IPS-18a (cell line): Measurements from ENCODE around the gene ANO2.

ENCODE experiments used
- H3K27ac ChIP-seq: one replicate; pipeline ENCODE4 v1.5.1; 2013; ENCODE audit warnings: low read length
- H3K27me3 ChIP-seq: one replicate; pipeline ENCODE4 v1.6.1; 2013; ENCODE audit warnings: mild to moderate bottlenecking, low read length; ENCODE audit not compliant: control insufficient read depth, insufficient read depth
- H3K36me3 ChIP-seq: one replicate; pipeline ENCODE4 v1.6.1; 2013; ENCODE audit warnings: low read depth, low read length; ENCODE audit not compliant: control insufficient read depth
- H3K4me1 ChIP-seq: one replicate; pipeline ENCODE4 v1.6.1; 2013; ENCODE audit warnings: low read depth, low read length; ENCODE audit not compliant: control insufficient read depth
- H3K4me3 ChIP-seq: one replicate; pipeline ENCODE4 v1.5.1; 2013; ENCODE audit warnings: low read length
- H3K9ac ChIP-seq: one replicate; pipeline ENCODE4 v1.6.1; 2013; ENCODE audit warnings: mild to moderate bottlenecking, low read length, moderate library complexity
- H3K9me3 ChIP-seq: one replicate; pipeline ENCODE4 v1.6.1; 2013; ENCODE audit warnings: low read depth, low read length; ENCODE audit not compliant: control insufficient read depth

The ANO2 gene

DNA sequence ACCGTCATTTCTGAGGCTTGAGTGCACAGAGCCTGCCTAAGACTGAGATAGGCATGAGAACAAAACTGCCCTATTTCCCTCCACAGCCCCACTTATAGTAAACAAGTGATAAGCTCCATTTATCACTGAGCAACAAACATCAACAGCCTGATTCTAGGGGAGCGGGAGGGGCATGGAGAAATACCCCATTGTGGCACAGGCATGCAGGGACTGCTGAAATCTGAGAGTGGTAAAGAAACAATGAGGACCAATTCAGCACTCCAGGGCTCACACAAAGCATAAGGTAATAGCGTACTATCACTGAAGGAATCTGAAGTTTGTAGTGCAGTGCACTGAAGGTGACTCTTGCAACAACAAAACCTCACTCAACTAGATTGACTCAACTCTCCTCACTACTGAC lies 186.7 kb downstream of the ANO2 start:
- no peaks in the 10 kb centered on the region for H3K36me3 ChIP-seq
- H3K4me3 ChIP-seq = no peak overlapping the region
- peaks cover 8% of the 10 kb centered on the region for H3K4me1 ChIP-seq
- no peak overlapping the region for H3K9ac ChIP-seq
- no peaks in the 10 kb centered on the region for H3K9me3 ChIP-seq
- no peaks in the 10 kb centered on the region for H3K27me3 ChIP-seq
- H3K27ac ChIP-seq = no peak overlapping the region

GRCh38 chr12:5756338-5756842 lies 188.7 kb downstream of the ANO2 start:
- peaks cover 8% of the 10 kb centered on the region for H3K4me1 ChIP-seq
- no peak overlapping the region for H3K27ac ChIP-seq
- H3K27me3 ChIP-seq = no peaks in the 10 kb centered on the region
- H3K36me3 ChIP-seq = no peaks in the 10 kb centered on the region
- no peak overlapping the region for H3K9ac ChIP-seq
- H3K9me3 ChIP-seq = no peaks in the 10 kb centered on the region
- H3K4me3 ChIP-seq = no peak overlapping the region

- Histone ChIP-seq H3K27ac (no peak overlapping the region), H3K4me3 (no peak overlapping the region), H3K36me3 (no peaks in the 10 kb centered on the region), H3K4me1 (no peaks in the 10 kb centered on the region), H3K27me3 (no peaks in the 10 kb centered on the region), H3K9ac (no peak overlapping the region), H3K9me3 (no peaks in the 10 kb centered on the region)
Measured at GRCh38 chr12:5748027-5748426, 197.0 kb downstream of the ANO2 start.

- H3K27me3 ChIP-seq = no peaks in the 10 kb centered on the region
- H3K9ac ChIP-seq = no peak overlapping the region
- H3K4me1 ChIP-seq = no peaks in the 10 kb centered on the region
- no peaks in the 10 kb centered on the region for H3K36me3 ChIP-seq
- no peak overlapping the region for H3K4me3 ChIP-seq
- H3K27ac ChIP-seq = no peak overlapping the region
- H3K9me3 ChIP-seq = no peaks in the 10 kb centered on the region
Measured at GRCh38 chr12:5746917-5747316, 198.1 kb downstream of the ANO2 start.

GRCh38 chr12:5746036-5746908 lies 198.8 kb downstream of the ANO2 start:
- H3K27me3 ChIP-seq = no peaks in the 10 kb centered on the region
- no peaks in the 10 kb centered on the region for H3K36me3 ChIP-seq
- no peaks in the 10 kb centered on the region for H3K4me1 ChIP-seq

GRCh38 chr12:5745251-5745888 lies 199.7 kb downstream of the ANO2 start:
- H3K36me3 ChIP-seq = no peaks in the 10 kb centered on the region
- H3K9me3 ChIP-seq = no peaks in the 10 kb centered on the region
- no peak overlapping the region for H3K4me3 ChIP-seq
- no peaks in the 10 kb centered on the region for H3K4me1 ChIP-seq
- H3K27ac ChIP-seq = no peak overlapping the region
- no peaks in the 10 kb centered on the region for H3K27me3 ChIP-seq
- H3K9ac ChIP-seq = no peak overlapping the region

More at GRCh38 chr12:5746036-5746908, 198.8 kb downstream of the ANO2 start:
- Histone ChIP-seq H3K9me3 (no peaks in the 10 kb centered on the region), H3K27ac (no peak overlapping the region), H3K4me3 (no peak overlapping the region), H3K9ac (no peak overlapping the region)

- Histone ChIP-seq H3K9me3 (no peaks in the 10 kb centered on the region), H3K27me3 (no peaks in the 10 kb centered on the region), H3K27ac (no peak overlapping the region), H3K36me3 (no peaks in the 10 kb centered on the region), H3K4me1 (no peaks in the 10 kb centered on the region), H3K9ac (no peak overlapping the region), H3K4me3 (no peak overlapping the region)
Measured at GRCh38 chr12:5742258-5742657, 202.8 kb downstream of the ANO2 start.

DNA sequence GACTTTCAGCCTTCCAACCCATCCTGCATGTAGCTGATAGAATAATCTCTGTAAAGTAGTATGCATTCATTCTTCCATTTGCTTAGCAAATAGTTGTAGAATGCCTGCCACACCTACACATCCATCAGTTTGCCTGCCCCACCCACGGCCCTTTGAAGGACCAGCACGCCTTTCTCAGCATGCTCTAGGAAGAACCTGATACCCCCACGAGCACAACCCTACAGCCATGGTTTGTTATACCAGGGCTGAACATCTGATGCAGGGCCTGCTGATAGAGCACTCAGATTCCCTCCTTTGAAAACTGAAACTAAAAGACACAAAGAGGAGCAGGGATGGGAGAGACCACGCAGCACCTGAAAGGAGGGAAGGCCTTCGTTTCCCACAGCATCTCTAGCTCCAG lies 205.1 kb downstream of the ANO2 start:
- no peak overlapping the region for H3K27ac ChIP-seq
- H3K27me3 ChIP-seq = no peaks in the 10 kb centered on the region
- no peak overlapping the region for H3K4me3 ChIP-seq
- H3K9me3 ChIP-seq = no peaks in the 10 kb centered on the region
- H3K9ac ChIP-seq = no peak overlapping the region
- H3K4me1 ChIP-seq = no peaks in the 10 kb centered on the region
- H3K36me3 ChIP-seq = no peaks in the 10 kb centered on the region

- Histone ChIP-seq H3K27me3 (no peaks in the 10 kb centered on the region), H3K4me3 (no peak overlapping the region), H3K4me1 (no peaks in the 10 kb centered on the region), H3K9me3 (no peaks in the 10 kb centered on the region), H3K9ac (no peak overlapping the region), H3K36me3 (no peaks in the 10 kb centered on the region), H3K27ac (no peak overlapping the region)
Measured at GRCh38 chr12:5737778-5738177, 207.3 kb downstream of the ANO2 start.

DNA sequence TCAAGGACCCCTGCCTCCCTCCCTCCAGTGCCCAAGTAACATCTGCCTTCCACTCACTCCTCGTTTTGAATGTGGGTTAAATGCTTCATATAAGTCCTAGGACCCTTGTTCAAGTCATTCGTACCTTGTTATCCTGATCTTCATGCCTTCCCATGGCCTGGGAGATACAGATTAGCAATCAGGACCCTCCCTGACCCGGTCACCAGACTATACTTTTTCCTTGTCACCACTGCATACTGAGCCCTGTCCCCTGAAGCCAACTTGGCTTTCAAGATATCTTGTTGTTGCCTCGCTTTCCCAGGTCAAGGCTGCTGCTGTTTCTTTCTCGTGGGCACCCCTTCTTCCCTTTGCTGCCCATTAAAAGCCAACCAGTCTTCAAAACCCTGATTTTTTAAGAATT lies 208.5 kb downstream of the ANO2 start:
- Histone ChIP-seq H3K9me3 (no peaks in the 10 kb centered on the region), H3K4me1 (no peaks in the 10 kb centered on the region), H3K9ac (no peak overlapping the region), H3K36me3 (no peaks in the 10 kb centered on the region), H3K4me3 (no peak overlapping the region), H3K27ac (no peak overlapping the region), H3K27me3 (no peaks in the 10 kb centered on the region)

DNA sequence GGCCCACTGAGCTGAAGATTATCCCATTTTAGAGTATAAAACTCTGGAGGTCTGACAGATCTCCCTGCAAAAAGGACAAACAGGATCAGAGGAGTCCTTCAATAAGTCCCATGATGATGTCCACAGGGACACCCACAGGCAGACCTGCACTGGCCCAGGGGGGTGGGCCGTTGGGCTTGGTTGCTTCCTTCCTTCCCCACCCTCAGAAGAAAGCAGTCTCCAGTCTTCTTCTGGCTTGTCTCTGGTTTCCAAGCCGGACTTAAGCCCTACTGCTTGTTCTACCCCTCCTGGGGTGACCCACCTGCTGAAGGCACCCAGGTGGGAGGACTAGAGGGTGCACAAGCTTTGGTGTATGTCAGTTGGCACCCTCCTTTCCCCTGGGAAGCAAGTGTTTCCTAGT lies 209.0 kb downstream of the ANO2 start:
- H3K9ac ChIP-seq = no peak overlapping the region
- no peaks in the 10 kb centered on the region for H3K36me3 ChIP-seq
- H3K9me3 ChIP-seq = no peaks in the 10 kb centered on the region
- H3K27me3 ChIP-seq = no peaks in the 10 kb centered on the region
- H3K27ac ChIP-seq = no peak overlapping the region
- H3K4me1 ChIP-seq = no peaks in the 10 kb centered on the region
- no peak overlapping the region for H3K4me3 ChIP-seq

DNA sequence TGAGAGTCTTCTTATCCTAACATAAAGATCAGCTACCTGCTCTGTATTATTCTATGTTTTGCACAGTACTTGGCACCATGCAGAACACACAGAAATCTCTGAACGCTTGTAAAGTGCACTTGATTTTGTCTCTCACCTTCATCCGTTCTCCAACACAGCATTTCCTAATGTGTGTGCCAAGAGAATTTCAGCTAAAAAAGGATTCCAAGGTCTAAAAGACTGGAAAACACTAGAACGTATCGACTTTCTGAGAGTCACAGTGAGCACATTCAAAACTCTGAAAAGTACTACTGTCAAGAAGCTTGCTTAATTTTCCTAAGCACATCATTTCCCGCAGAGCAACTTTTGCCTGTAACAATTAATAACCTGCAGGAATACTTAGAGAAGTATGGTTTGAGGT lies 211.1 kb downstream of the ANO2 start:
- Histone ChIP-seq H3K27ac (no peak overlapping the region), H3K9ac (no peak overlapping the region), H3K36me3 (no peaks in the 10 kb centered on the region), H3K4me3 (no peak overlapping the region), H3K27me3 (no peaks in the 10 kb centered on the region), H3K9me3 (no peaks in the 10 kb centered on the region), H3K4me1 (no peaks in the 10 kb centered on the region)
